Suprapubic skin (tissue), 4 donors: Measurements from ENCODE around the gene HECTD1. TPM values are rescaled to one million over a fixed set of nuclear protein-coding genes. Genes with fewer than 3 reads are reported as not detected.

Experiments used
- DNase-seq, 2 donors: peaks; one replicate each; pipeline ENCODE4 v3.0.0-alpha.2; 2019; ENCODE audit warnings: low spot score in 2 of 2
- H3K27ac ChIP-seq: fragments of 200-600 bp; sonication (generic); one replicate; pipeline ENCODE4 v1.5.1; 2019
- H3K27me3 ChIP-seq: fragments of 200-600 bp; sonication (generic); one replicate; pipeline ENCODE4 v1.5.1; 2019
- H3K36me3 ChIP-seq: fragments of 200-600 bp; sonication (generic); one replicate; pipeline ENCODE4 v1.5.1; 2019
- H3K4me1 ChIP-seq: fragments of 200-600 bp; sonication (generic); one replicate; pipeline ENCODE4 v1.5.1; 2019
- H3K4me3 ChIP-seq: fragments of 200-600 bp; sonication (generic); one replicate; pipeline ENCODE4 v1.5.1; 2019; ENCODE audit warnings: mild to moderate bottlenecking
- H3K9me3 ChIP-seq: fragments of 200-600 bp; sonication (generic); one replicate; pipeline ENCODE4 v1.5.1; 2019
- EP300 ChIP-seq: sonication (generic); formaldehyde crosslinking; IDR thresholded peaks from one replicate; pipeline ENCODE4 v1.6.1; 2017; ENCODE audit warnings: antibody characterized with exemption
- POLR2A ChIP-seq, 2 donors: fragments of 450-650 bp; IDR thresholded peaks; one replicate each; pipeline ENCODE4 v1.6.1; 2017; ENCODE audit warnings: antibody characterized with exemption in 2 of 2, mild to moderate bottlenecking in 2 of 2, moderate library complexity in 2 of 2
- POLR2AphosphoS5 ChIP-seq, 3 donors: sonication (generic); formaldehyde crosslinking; IDR thresholded peaks; one replicate each; pipeline ENCODE4 v1.6.1; 2017; ENCODE audit warnings: antibody characterized with exemption in 3 of 3
- WGBS: methylation state at CpG from one replicate; pipeline ENCODE4 v1.1.5; 2018; 5-methylcytosine and 5-hydroxymethylcytosine counted together
- total RNA-seq, 4 donors: library from RNA; depleted of rRNA; stranded (reverse); fragments of >200 nt; gene quantifications; one replicate each; pipeline ENCODE4 v1.1.0, GENCODE V29; 2016
- TF ChIP-seq, protein P1 (sequence below), 2 donors: fragments of 200-600 bp in 1 of 2; fragments of 450-650 bp in 1 of 2; sonication (generic) in 1 of 2; IDR thresholded peaks; one replicate each; pipeline ENCODE4 v1.5.1; 2016 to 2019; ENCODE audit warnings: antibody characterized with exemption in 2 of 2, mild to moderate bottlenecking in 1 of 2, moderate library complexity in 1 of 2

The HECTD1 gene
- total RNA-seq, 4 donors from 2014 or later, result 197 to 442 (median 271) TPM

GRCh38 chr14:31137214-31137889 is 70.2 kb downstream of the HECTD1 start:
- Histone ChIP-seq H3K4me1 (no peaks in the 10 kb centered on the region), H3K27ac (no peak overlapping the region), H3K36me3 (peaks cover 85% of the 10 kb centered on the region), H3K9me3 (no peaks in the 10 kb centered on the region), H3K4me3 (no peak overlapping the region), H3K27me3 (no peaks in the 10 kb centered on the region)
- no peak for DNase-seq
- TF ChIP-seq POLR2AphosphoS5 (IDR thresholded peaks at IDR 0.05), result no peak
- WGBS, result 94% methylated on average over 12 of the region's 12 CpGs

DNA sequence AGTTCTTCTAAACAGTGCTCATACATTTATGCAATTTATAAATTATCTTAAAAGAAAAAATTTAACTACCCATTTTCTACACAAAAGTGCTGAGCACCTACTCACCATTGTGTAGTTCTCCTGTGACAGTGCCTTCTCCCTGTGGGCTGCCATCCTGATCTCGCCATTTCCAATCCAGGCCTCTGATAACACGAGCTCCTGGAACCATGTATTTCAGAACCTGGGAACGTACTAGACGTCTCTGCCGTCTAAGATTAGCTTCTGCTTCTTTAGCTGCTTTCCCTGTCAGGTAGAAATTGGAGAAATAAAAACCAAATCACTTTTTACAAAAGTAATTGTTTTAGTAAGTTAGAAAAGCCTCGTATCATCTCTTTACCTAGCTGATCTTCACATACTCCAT is 74.5 kb downstream of the HECTD1 start:
- Histone ChIP-seq H3K36me3 (peaks cover 85% of the 10 kb centered on the region), H3K4me3 (no peak overlapping the region), H3K27me3 (no peaks in the 10 kb centered on the region), H3K4me1 (no peaks in the 10 kb centered on the region), H3K27ac (no peak overlapping the region), H3K9me3 (no peaks in the 10 kb centered on the region)
- WGBS, result 94% methylated on average over 6 of the region's 6 CpGs
- TF ChIP-seq EP300 (no peak), POLR2AphosphoS5 (IDR thresholded peaks at IDR 0.05) (no peak), POLR2A (IDR thresholded peaks at IDR 0.05) (no peak)
- TF ChIP-seq, protein P1, sequence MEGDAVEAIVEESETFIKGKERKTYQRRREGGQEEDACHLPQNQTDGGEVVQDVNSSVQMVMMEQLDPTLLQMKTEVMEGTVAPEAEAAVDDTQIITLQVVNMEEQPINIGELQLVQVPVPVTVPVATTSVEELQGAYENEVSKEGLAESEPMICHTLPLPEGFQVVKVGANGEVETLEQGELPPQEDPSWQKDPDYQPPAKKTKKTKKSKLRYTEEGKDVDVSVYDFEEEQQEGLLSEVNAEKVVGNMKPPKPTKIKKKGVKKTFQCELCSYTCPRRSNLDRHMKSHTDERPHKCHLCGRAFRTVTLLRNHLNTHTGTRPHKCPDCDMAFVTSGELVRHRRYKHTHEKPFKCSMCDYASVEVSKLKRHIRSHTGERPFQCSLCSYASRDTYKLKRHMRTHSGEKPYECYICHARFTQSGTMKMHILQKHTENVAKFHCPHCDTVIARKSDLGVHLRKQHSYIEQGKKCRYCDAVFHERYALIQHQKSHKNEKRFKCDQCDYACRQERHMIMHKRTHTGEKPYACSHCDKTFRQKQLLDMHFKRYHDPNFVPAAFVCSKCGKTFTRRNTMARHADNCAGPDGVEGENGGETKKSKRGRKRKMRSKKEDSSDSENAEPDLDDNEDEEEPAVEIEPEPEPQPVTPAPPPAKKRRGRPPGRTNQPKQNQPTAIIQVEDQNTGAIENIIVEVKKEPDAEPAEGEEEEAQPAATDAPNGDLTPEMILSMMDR (IDR thresholded peaks at IDR 0.05), result no peak
- no peak for DNase-seq

GRCh38 chr14:31128601-31129526 is 78.7 kb downstream of the HECTD1 start:
- H3K36me3 ChIP-seq, result peaks cover 76% of the 10 kb centered on the region
- no peak overlapping the region for H3K27ac ChIP-seq
- 93% methylated on average over 18 of the region's 18 CpGs for WGBS
- no peak for DNase-seq
- H3K9me3 ChIP-seq, result no peaks in the 10 kb centered on the region
- TF ChIP-seq, protein P1 (IDR thresholded peaks at IDR 0.05), result no peak
- TF ChIP-seq EP300 (no peak), POLR2A (IDR thresholded peaks at IDR 0.05) (no peak), POLR2AphosphoS5 (IDR thresholded peaks at IDR 0.05) (no peak)
- H3K4me1 ChIP-seq, result no peaks in the 10 kb centered on the region
- H3K4me3 ChIP-seq, result no peak overlapping the region
- H3K27me3 ChIP-seq, result no peaks in the 10 kb centered on the region

GRCh38 chr14:31127690-31128089 is 79.9 kb downstream of the HECTD1 start:
- Histone ChIP-seq H3K9me3 (no peaks in the 10 kb centered on the region), H3K4me1 (no peaks in the 10 kb centered on the region), H3K27ac (no peak overlapping the region), H3K36me3 (peaks cover 75% of the 10 kb centered on the region), H3K4me3 (no peak overlapping the region), H3K27me3 (no peaks in the 10 kb centered on the region)
- TF ChIP-seq EP300, result no peak
- TF ChIP-seq, protein P1 (IDR thresholded peaks at IDR 0.05), result no peak
- no peak for TF ChIP-seq POLR2A (IDR thresholded peaks at IDR 0.05)
- no peak for TF ChIP-seq POLR2AphosphoS5 (IDR thresholded peaks at IDR 0.05)
- DNase-seq, result no peak

DNA sequence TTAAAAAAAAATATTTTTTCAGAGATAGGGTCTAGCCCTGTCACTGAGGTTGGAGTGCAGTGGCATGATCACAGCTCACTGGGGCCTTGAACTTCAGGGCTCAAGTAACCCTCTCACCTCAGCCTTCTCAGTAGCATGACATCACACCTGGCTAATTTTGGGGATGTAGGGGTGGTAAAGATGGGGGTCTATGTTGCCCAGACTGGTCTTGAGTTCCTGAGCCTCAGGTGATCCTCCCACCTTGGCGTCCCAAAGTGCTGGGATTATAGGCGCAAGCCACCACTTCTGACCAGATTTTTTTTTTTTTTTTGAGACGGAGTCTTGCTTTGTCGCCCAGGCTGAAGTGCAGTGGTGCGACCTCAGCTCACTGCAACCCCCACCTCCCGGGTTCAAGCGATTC is 80.9 kb downstream of the HECTD1 start:
- Histone ChIP-seq H3K4me1 (no peaks in the 10 kb centered on the region), H3K36me3 (peaks cover 77% of the 10 kb centered on the region), H3K9me3 (no peaks in the 10 kb centered on the region), H3K27ac (no peak overlapping the region), H3K27me3 (no peaks in the 10 kb centered on the region), H3K4me3 (no peak overlapping the region)
- 96% methylated on average over 7 of the region's 7 CpGs for WGBS
- no peak for DNase-seq
- TF ChIP-seq EP300 (no peak), POLR2AphosphoS5 (IDR thresholded peaks at IDR 0.05) (no peak), POLR2A (IDR thresholded peaks at IDR 0.05) (no peak)
- TF ChIP-seq, protein P1 (IDR thresholded peaks at IDR 0.05), result no peak
